Upper lobe of left lung (tissue), 6 donors: ENCODE results near the gene GCAT. TPM values are rescaled to one million over a fixed set of nuclear protein-coding genes. Genes with fewer than 3 reads are reported as not detected.

ENCODE experiments used
- ATAC-seq, 2 donors: fragments of 200-7000 bp; cut with Tn5 transposase; one replicate each; pipeline ENCODE4 v1.9.1; 2022; ENCODE audit warnings: mild to moderate bottlenecking in 2 of 2, moderate library complexity in 2 of 2; ENCODE audit not compliant: low FRiP score in 2 of 2
- DNase-seq, 2 donors: peaks; one replicate each; pipeline ENCODE4 v3.0.0-alpha.2; 2019 to 2020
- H3K27ac ChIP-seq, 4 donors: fragments of 200-600 bp; sonication (generic); one replicate each; pipeline ENCODE4 v1.5.1; 2016 to 2019
- H3K27me3 ChIP-seq, 4 donors: fragments of 200-600 bp; sonication (generic); one replicate each; pipeline ENCODE4 v1.5.1; 2017 to 2019
- H3K36me3 ChIP-seq, 4 donors: fragments of 200-600 bp; sonication (generic); one replicate each; pipeline ENCODE4 v1.5.1; 2016 to 2019
- H3K4me1 ChIP-seq, 4 donors: fragments of 200-600 bp; sonication (generic); one replicate each; pipeline ENCODE4 v1.5.1; 2018 to 2019
- H3K4me3 ChIP-seq, 4 donors: fragments of 200-600 bp; sonication (generic); one replicate each; pipeline ENCODE4 v1.5.1; 2017 to 2019; ENCODE audit warnings: mild to moderate bottlenecking in 2 of 4, moderate library complexity in 1 of 4
- H3K9me3 ChIP-seq, 4 donors: fragments of 200-600 bp; sonication (generic); one replicate each; pipeline ENCODE4 v1.5.1; 2018 to 2019
- EP300 ChIP-seq, 4 donors: sonication (generic); formaldehyde crosslinking; IDR thresholded peaks; one replicate each; pipeline ENCODE4 v1.5.1; 2017; ENCODE audit warnings: antibody characterized with exemption in 4 of 4, control low read depth in 2 of 4
- POLR2A ChIP-seq, 4 donors: fragments of 450-650 bp; IDR thresholded peaks; one replicate each; pipeline ENCODE4 v1.5.1; 2016 to 2017; ENCODE audit warnings: antibody characterized with exemption in 4 of 4, mild to moderate bottlenecking in 2 of 4
- POLR2AphosphoS5 ChIP-seq, 2 donors: sonication (generic); formaldehyde crosslinking; IDR thresholded peaks; one replicate each; pipeline ENCODE4 v1.5.1; 2017; ENCODE audit warnings: antibody characterized with exemption in 2 of 2
- WGBS, 2 donors: methylation state at CpG; one replicate each; pipeline ENCODE4 v1.1.5; 2017 to 2018; 5-methylcytosine and 5-hydroxymethylcytosine counted together
- total RNA-seq, 6 donors: library from RNA; depleted of rRNA in 4 of 6; stranded (reverse); fragments of >200 nt in 4 of 6; gene quantifications; one replicate each; pipeline versions ENCODE4 v1.1.0 to v1.2.1, GENCODE V29; 2016 to 2021
- TF ChIP-seq, protein P1 (sequence below), 6 experiments: fragments of 450-650 bp in 4 of 6; fragments of 200-600 bp in 2 of 6; sonication (generic) in 2 of 6; IDR thresholded peaks; one replicate each; pipeline ENCODE4 v1.5.1; 2016 to 2019; ENCODE audit warnings: antibody characterized with exemption in 6 of 6
- donor health status: DM: no; HTN: no; CAD: no; lungs with moderate emphysema.
- donor health status: DM: no; HTN: yes; CAD: no; lungs with severe emphysema.

GCAT gene
- total RNA-seq, 6 donors from 2014 or later, result 2.7 to 16.7 (median 7.5) TPM

DNA sequence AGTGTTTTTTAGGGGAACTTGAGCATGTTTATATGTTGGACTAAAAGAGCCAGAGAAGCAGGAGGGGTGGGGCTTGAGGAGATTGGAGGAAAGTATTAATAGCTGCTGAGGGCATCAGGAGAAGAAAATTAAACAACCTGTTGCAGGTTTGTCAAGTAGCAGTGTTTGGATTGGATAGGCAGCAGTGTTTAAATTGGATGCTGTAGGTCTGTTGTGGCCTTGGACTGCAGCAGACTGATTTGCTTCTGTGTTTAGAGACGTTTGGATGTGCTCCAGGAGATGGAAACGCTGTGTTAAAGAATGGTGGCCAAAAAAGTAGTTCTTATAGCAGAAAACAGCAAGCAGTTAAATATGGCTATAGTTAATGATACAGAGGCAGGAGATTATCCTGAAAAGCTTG, 47.2 kb downstream of the GCAT start:
- H3K27ac ChIP-seq, result peak overlapping the region in 1 of 4 donors; percentile 4
- ATAC-seq, result no peak
- 49 to 54% methylated on average over 2 of the region's 2 CpGs for WGBS, 2 donors

DNA sequence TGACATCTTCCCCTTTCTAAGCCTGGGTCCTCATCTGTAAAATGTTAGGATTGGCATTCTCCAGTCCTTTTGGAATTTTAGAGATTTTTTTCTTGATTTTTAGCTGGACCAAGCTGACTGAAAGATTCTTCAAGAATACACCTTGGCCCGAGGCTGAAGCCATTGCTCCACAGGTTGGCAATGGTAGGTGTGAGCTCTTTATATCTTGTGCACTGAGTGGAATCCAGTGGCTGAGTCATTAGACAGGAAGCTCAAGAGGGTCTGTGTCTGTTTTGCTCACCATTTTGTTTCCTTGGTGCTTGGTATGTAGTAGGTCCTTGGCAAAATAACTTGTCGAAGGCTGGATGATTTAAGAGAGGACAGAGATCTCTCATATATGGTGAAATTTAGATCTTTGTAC, 47.7 kb downstream of the GCAT start:
- peaks cover 6 to 21% (median 15%) of the 10 kb centered on the region in 4 donors for H3K4me1 ChIP-seq
- no peak overlapping the region for H3K4me3 ChIP-seq
- TF ChIP-seq EP300 (IDR thresholded peaks at IDR 0.05) (no peak), POLR2A (IDR thresholded peaks at IDR 0.05) (no peak), POLR2AphosphoS5 (IDR thresholded peaks at IDR 0.05) (no peak)
- TF ChIP-seq, protein P1, sequence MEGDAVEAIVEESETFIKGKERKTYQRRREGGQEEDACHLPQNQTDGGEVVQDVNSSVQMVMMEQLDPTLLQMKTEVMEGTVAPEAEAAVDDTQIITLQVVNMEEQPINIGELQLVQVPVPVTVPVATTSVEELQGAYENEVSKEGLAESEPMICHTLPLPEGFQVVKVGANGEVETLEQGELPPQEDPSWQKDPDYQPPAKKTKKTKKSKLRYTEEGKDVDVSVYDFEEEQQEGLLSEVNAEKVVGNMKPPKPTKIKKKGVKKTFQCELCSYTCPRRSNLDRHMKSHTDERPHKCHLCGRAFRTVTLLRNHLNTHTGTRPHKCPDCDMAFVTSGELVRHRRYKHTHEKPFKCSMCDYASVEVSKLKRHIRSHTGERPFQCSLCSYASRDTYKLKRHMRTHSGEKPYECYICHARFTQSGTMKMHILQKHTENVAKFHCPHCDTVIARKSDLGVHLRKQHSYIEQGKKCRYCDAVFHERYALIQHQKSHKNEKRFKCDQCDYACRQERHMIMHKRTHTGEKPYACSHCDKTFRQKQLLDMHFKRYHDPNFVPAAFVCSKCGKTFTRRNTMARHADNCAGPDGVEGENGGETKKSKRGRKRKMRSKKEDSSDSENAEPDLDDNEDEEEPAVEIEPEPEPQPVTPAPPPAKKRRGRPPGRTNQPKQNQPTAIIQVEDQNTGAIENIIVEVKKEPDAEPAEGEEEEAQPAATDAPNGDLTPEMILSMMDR (IDR thresholded peaks at IDR 0.05), result no peak
- H3K36me3 ChIP-seq, result peaks cover 31 to 96% (median 76%) of the 10 kb centered on the region in 4 donors
- ATAC-seq (no peak), DNase-seq (no peak)
- H3K9me3 ChIP-seq, result no peaks in the 10 kb centered on the region
- WGBS, 2 donors, result 81 to 88% methylated on average over 2 of the region's 2 CpGs
- peak overlapping the region in 1 of 4 donors; percentile 4 for H3K27ac ChIP-seq
- no peaks in the 10 kb centered on the region for H3K27me3 ChIP-seq

More for the DNA sequence above, 47.2 kb downstream of the GCAT start:
- DNase-seq, result no peak
- peaks cover 11 to 21% (median 17%) of the 10 kb centered on the region in 4 donors for H3K4me1 ChIP-seq
- TF ChIP-seq EP300 (IDR thresholded peaks at IDR 0.05) (no peak), POLR2AphosphoS5 (IDR thresholded peaks at IDR 0.05) (no peak), POLR2A (IDR thresholded peaks at IDR 0.05) (no peak)
- TF ChIP-seq, protein P1 (IDR thresholded peaks at IDR 0.05), result no peak
- H3K4me3 ChIP-seq, result no peak overlapping the region
- H3K27me3 ChIP-seq, result no peaks in the 10 kb centered on the region
- H3K9me3 ChIP-seq, result no peaks in the 10 kb centered on the region
- peaks cover 31 to 91% (median 71%) of the 10 kb centered on the region in 4 donors for H3K36me3 ChIP-seq

DNA sequence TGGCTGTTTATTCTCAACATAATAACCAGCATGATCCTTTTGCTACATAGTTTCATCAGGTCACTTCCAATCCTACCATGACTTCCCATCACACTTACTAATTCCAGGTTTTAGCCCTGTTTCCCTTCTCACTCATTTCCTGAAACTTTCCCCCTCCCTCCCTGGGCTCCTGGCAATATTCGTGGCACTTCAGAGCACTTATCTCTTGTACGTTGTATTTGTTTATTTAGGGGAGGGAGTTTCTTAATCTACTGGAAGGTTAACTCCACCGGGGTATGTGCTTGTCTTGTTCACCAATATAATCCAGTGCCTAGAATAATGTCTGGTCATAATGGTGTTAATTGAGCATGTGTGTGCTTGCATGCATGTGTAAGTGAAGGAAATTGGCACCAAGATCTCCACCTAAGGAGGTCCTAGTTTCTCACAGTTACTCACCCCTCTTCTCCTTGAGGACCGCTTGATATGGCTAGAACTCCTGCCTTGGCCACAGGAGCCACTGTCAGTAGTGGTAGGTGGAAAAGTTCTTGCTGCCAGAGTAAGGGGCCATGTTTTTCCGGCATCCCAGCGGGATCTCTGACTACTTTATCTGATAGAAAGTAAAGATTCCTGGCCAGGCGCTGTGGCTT, 53.2 kb downstream of the GCAT start:
- H3K27me3 ChIP-seq, result no peaks in the 10 kb centered on the region
- no peaks in the 10 kb centered on the region for H3K9me3 ChIP-seq
- H3K27ac ChIP-seq, result peak overlapping the region in 3 of 4 donors; percentile 52 to 62 (median 61)
- H3K36me3 ChIP-seq, result peaks cover 22 to 98% (median 82%) of the 10 kb centered on the region in 4 donors
- peak; percentile 26 to 74 for ATAC-seq
- 48 to 49% methylated on average over 6 to 7 of the region's 7 CpGs for WGBS, 2 donors
- H3K4me1 ChIP-seq, result peaks cover 0 to 22% (median 8%) of the 10 kb centered on the region in 4 donors
- TF ChIP-seq POLR2AphosphoS5 (IDR thresholded peaks at IDR 0.05) (peak in 1 of 2 donors; percentile 11), POLR2A (IDR thresholded peaks at IDR 0.05) (no peak), EP300 (IDR thresholded peaks at IDR 0.05) (peak; percentile 12 to 75 (median 18))
- TF ChIP-seq, protein P1 (IDR thresholded peaks at IDR 0.05), result no peak
- H3K4me3 ChIP-seq, result no peak overlapping the region
- DNase-seq, result peak in 1 of 2 donors; percentile 60

DNA sequence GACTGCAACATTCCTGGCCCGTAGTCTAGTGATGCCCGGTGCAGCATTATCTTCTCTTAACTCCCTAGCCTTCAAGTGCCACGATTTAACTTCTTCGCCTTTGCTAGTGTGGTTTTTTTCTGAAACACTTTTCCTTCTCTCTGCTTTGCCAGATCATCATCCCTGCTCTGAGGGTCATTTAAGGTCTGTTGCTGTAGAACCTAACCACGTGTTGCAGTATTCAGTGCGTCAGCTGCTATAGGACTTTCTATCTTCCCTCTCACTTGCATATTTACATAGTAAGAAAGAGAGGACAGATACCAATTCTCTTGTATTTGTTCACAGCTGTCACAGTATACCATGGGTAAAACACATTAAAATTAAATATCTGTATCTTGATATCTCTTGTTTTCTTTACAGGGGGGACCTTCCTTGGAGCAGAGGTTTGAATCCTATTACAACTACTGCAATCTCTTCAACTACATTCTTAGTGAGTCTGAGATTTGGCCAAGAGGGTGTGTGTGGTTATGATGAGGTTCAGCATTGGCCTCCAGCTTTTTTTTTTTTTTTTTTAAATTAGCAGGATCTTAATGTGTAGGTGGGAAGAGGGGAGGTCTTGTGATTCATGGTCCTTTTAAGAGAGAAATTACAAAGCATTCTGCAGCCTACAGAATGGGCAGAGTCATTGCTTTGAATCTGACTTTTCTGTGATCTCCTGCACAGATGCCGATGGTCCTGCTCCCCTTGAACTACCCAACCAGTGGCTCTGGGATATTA, 55.0 kb downstream of the GCAT start:
- no peak overlapping the region for H3K4me3 ChIP-seq
- H3K27ac ChIP-seq, result no peak overlapping the region
- peaks cover 23 to 98% (median 76%) of the 10 kb centered on the region in 4 donors for H3K36me3 ChIP-seq
- no peak for ATAC-seq
- WGBS, 2 donors, result 79 to 80% methylated on average over 7 of the region's 7 CpGs
- TF ChIP-seq POLR2A (IDR thresholded peaks at IDR 0.05) (no peak), EP300 (IDR thresholded peaks at IDR 0.05) (no peak), POLR2AphosphoS5 (IDR thresholded peaks at IDR 0.05) (no peak)
- TF ChIP-seq, protein P1 (IDR thresholded peaks at IDR 0.05), result no peak
- no peaks in the 10 kb centered on the region for H3K27me3 ChIP-seq
- H3K9me3 ChIP-seq, result no peaks in the 10 kb centered on the region
- no peak for DNase-seq
- H3K4me1 ChIP-seq, result peaks cover 0 to 22% (median 8%) of the 10 kb centered on the region in 4 donors
